ENCODE data around the gene SPSB1.

- TF ChIP-seq CTCF (IDR thresholded peaks at IDR 0.05) = no peak
- no peak for TF ChIP-seq POLR2A (IDR thresholded peaks at IDR 0.05)
Measured at GRCh38 chr1:9303916-9304315, 11.2 kb downstream of the SPSB1 start.

All from stomach (tissue), 4 donors.